ENCODE results near the gene IRAK2. TPM values are rescaled to one million over a fixed set of nuclear protein-coding genes. Genes with fewer than 3 reads are reported as not detected.

The IRAK2 gene
- total RNA-seq, 1 experiment from 2014 or later, result 0.61 TPM

DNA sequence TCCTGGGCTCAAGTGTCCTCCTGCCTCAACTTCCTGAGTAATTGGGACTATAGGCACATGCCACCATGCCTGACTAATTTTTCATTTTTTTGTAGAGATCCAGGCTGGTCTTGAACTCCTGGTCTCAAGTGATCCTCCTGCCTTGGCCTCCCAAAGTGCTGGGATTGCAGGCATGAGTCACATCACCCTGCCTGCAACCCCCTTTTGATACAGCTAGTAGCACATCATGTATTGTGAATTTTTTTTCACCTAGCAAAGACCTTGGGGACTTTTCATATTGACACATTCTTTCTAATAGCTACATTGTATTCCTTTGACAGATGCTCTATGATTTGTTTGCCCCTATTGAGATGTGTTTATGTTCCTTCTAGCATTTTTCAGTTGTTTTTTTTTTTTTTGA is 14.2 kb downstream of the IRAK2 start:
- no peak overlapping the region for H2BK120ac ChIP-seq (ENCODE audit: low read depth, low read length, poor library complexity, severe bottlenecking)
- no peaks in the 10 kb centered on the region for H3K79me1 ChIP-seq (ENCODE audit: insufficient read depth, low read depth, low read length, poor library complexity, severe bottlenecking)
- H2BK5ac ChIP-seq (ENCODE audit: insufficient read length, low read length), result no peak overlapping the region
- H3K14ac ChIP-seq (ENCODE audit: insufficient read depth, low read length), result no peak overlapping the region
- H4K8ac ChIP-seq (replicated peaks; ENCODE audit: insufficient read length, low read depth, low read length), result no peak overlapping the region
- H2BK15ac ChIP-seq (ENCODE audit: low read depth, low read length), result no peak overlapping the region
- H2BK12ac ChIP-seq (ENCODE audit: insufficient read length, low read depth, low read length), result no peak overlapping the region
- H3K4me3 Mint-ChIP-seq, result no peak overlapping the region
- H3T11ph ChIP-seq (ENCODE audit: low read length), result no peak overlapping the region
- H3K36me3 Mint-ChIP-seq (ENCODE audit: insufficient read depth in 1 of 3, low read depth in 3 of 3), result no peaks in the 10 kb centered on the region
- H3K9me3 ChIP-seq (ENCODE audit: control insufficient read depth, low read depth, low read length), result no peaks in the 10 kb centered on the region
- H4K20me1 ChIP-seq (ENCODE audit: control insufficient read depth, insufficient read depth, insufficient read length), result no peaks in the 10 kb centered on the region
- H3K4me1 Mint-ChIP-seq, result no peaks in the 10 kb centered on the region
- H3K27ac Mint-ChIP-seq, result no peak overlapping the region; a peak in 1 of 7 replicates
- DNase-seq, result no peak
- no peak overlapping the region for H3K56ac ChIP-seq (ENCODE audit: insufficient read length, low read depth, low read length)
- no peaks in the 10 kb centered on the region; the same call in 1 of the 2 replicates for H3K27me3 Mint-ChIP-seq (ENCODE audit: low read depth)
- H3K4me2 ChIP-seq (ENCODE audit: insufficient read depth, insufficient read length, low read length), result no peak overlapping the region
- no peak overlapping the region for H4K5ac ChIP-seq (ENCODE audit: insufficient read length, low read depth, low read length)
- H4K91ac ChIP-seq (ENCODE audit: insufficient read length, low read depth, low read length), result no peak overlapping the region
- no peaks in the 10 kb centered on the region for H3K79me2 ChIP-seq (ENCODE audit: insufficient read depth, low read length)
- no peak overlapping the region for H2AK5ac ChIP-seq (ENCODE audit: insufficient read length, low read length)
- no peaks in the 10 kb centered on the region for H3K27me3 ChIP-seq (ENCODE audit: insufficient read depth, low read length)
- H3K9me3 Mint-ChIP-seq, result no peaks in the 10 kb centered on the region
- no peaks in the 10 kb centered on the region for H3K23me2 ChIP-seq (ENCODE audit: insufficient read length, low read depth, low read length, poor library complexity, severe bottlenecking)
- H3K4me1 ChIP-seq (ENCODE audit: insufficient read depth, low read length), result no peaks in the 10 kb centered on the region
- no peak overlapping the region for H2AFZ ChIP-seq (ENCODE audit: low read length)
- H3K23ac ChIP-seq (ENCODE audit: insufficient read length, low read depth, low read length), result no peak overlapping the region
- H3K27ac ChIP-seq (ENCODE audit: insufficient read length, low read depth, low read length), result no peak overlapping the region
- H3K9ac ChIP-seq (ENCODE audit: extremely low read depth, insufficient read length, low read length), result no peak overlapping the region
- no peak overlapping the region for H2BK20ac ChIP-seq (ENCODE audit: low read depth, low read length, poor library complexity, severe bottlenecking)
- H3K18ac ChIP-seq (ENCODE audit: insufficient read length, low read depth, low read length), result no peak overlapping the region
- TF ChIP-seq, protein P1, sequence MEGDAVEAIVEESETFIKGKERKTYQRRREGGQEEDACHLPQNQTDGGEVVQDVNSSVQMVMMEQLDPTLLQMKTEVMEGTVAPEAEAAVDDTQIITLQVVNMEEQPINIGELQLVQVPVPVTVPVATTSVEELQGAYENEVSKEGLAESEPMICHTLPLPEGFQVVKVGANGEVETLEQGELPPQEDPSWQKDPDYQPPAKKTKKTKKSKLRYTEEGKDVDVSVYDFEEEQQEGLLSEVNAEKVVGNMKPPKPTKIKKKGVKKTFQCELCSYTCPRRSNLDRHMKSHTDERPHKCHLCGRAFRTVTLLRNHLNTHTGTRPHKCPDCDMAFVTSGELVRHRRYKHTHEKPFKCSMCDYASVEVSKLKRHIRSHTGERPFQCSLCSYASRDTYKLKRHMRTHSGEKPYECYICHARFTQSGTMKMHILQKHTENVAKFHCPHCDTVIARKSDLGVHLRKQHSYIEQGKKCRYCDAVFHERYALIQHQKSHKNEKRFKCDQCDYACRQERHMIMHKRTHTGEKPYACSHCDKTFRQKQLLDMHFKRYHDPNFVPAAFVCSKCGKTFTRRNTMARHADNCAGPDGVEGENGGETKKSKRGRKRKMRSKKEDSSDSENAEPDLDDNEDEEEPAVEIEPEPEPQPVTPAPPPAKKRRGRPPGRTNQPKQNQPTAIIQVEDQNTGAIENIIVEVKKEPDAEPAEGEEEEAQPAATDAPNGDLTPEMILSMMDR (conservative IDR thresholded peaks at IDR 0.05), result no peak
- no peak overlapping the region for H3K4ac ChIP-seq (ENCODE audit: low read depth, low read length)

Measured in H9 (cell line).